K562 (cell line): Measurements from ENCODE around the gene KISS1. TPM values are rescaled to one million over a fixed set of nuclear protein-coding genes. Genes with fewer than 3 reads are reported as not detected.
A peak's percentile ranks its signal among the peaks of the same experiment; 100 is the strongest.

Source experiments
- ATAC-seq: fragments of 200-7000 bp; cut with Tn5 transposase; 3 replicates; pipeline ENCODE4 v1.9.1; 2020; ENCODE audit warnings: moderate library complexity
- BruUV-seq: library from RNA; stranded (reverse); fragments of 400-500 nt; replicated peaks from 2 replicates; lab custom pipeline; 2021; lab: Mats Ljungman, UMichigan
- CTCF ChIA-PET: fragments of 300-600 bp; formaldehyde crosslinking; extraction: SDS; loops from one replicate; lab custom pipeline; 2021; ENCODE audit warnings: low intra/inter-chr PET ratio; lab: Yijun Ruan, JAX
- POLR2A ChIA-PET: fragments of 300-600, 350-650 bp; sonication (Branson Sonifier 250); formaldehyde crosslinking; extraction: SDS; loops from one replicate; lab custom pipeline; 2021; ENCODE audit warnings: antibody characterized with exemption, inconsistent platforms; lab: Yijun Ruan, JAX
- DNase-seq, 4 experiments: peaks; one replicate each; pipeline versions ENCODE4 v3.0.0 to v3.0.0-alpha.2; 2011 to 2018; ENCODE audit warnings: low spot score in 3 of 4, mixed read lengths in 3 of 4; ENCODE audit errors: extremely low read depth in 1 of 4
- FAIRE-seq: peaks from 2 replicates; lab custom pipeline; 2011; peaks lifted over from hg19 to GRCh38; lab: Jason Lieb, UNC
- H2AFZ ChIP-seq: 2 replicates; pipeline ENCODE4 v1.6.0; 2011; ENCODE audit warnings: low read depth, low read length, control low read depth, inconsistent platforms
- H3K27ac ChIP-seq: fragments of 200-600 bp; 3 replicates; pipeline ENCODE4 v1.8.0; 2011; ENCODE audit warnings: low read depth, mild to moderate bottlenecking, control low read depth, inconsistent platforms, low read length, moderate library complexity, mixed read lengths; ENCODE audit errors: extremely low read depth
- H3K27me3 ChIP-seq, 2 experiments: fragments of 300-600 bp in 1 of 2; 2 replicates in 1 of 2; 3 replicates in 1 of 2; pipeline versions ENCODE4 v1.6.0 to v1.8.0; 2011; ENCODE audit warnings: inconsistent platforms in 2 of 2, low read length in 2 of 2, mild to moderate bottlenecking in 1 of 2, mixed read lengths in 1 of 2, moderate library complexity in 1 of 2; ENCODE audit not compliant: control insufficient read depth in 2 of 2, insufficient read depth in 2 of 2
- H3K36me3 ChIP-seq: fragments of 300-600 bp; 3 replicates; pipeline ENCODE4 v1.8.0; 2011; ENCODE audit warnings: mild to moderate bottlenecking, low read length, inconsistent platforms; ENCODE audit not compliant: control insufficient read depth, insufficient read depth
- H3K4me1 ChIP-seq, 2 experiments: fragments of 200-600 bp in 1 of 2; replicated peaks in 1 of 2; 2 replicates in 1 of 2; 3 replicates in 1 of 2; pipeline versions ENCODE4 v1.5.1 to v1.8.0; 2011; ENCODE audit warnings: inconsistent platforms in 2 of 2, low read length in 2 of 2, mild to moderate bottlenecking in 1 of 2, mixed read lengths in 1 of 2, moderate library complexity in 1 of 2; ENCODE audit not compliant: control insufficient read depth in 2 of 2, insufficient read depth in 2 of 2
- H3K4me2 ChIP-seq: 2 replicates; pipeline ENCODE4 v1.6.1; 2011; ENCODE audit warnings: low read length, control low read depth, inconsistent platforms, mixed read lengths; ENCODE audit not compliant: insufficient read depth
- H3K4me3 ChIP-seq: fragments of 200-600 bp; sonication (generic), shearing (Covaris generic); 2 replicates; pipeline ENCODE4 v1.5.1; 2016; ENCODE audit warnings: control low read depth, inconsistent platforms
- H3K79me2 ChIP-seq: fragments of 200-600 bp; 3 replicates; pipeline ENCODE4 v1.8.0; 2011; ENCODE audit warnings: low read length, inconsistent platforms; ENCODE audit not compliant: control insufficient read depth, insufficient read depth
- H3K9ac ChIP-seq, 2 experiments: 2 replicates each; pipeline versions ENCODE4 v1.6.0 to v1.6.1; 2011; ENCODE audit warnings: low read depth in 2 of 2, low read length in 2 of 2, control low read depth in 1 of 2, inconsistent platforms in 1 of 2, mild to moderate bottlenecking in 1 of 2, mixed read lengths in 1 of 2; ENCODE audit not compliant: insufficient read depth in 1 of 2
- H3K9me1 ChIP-seq: one replicate; pipeline ENCODE4 v1.6.0; 2011; ENCODE audit warnings: inconsistent platforms, mild to moderate bottlenecking, low read length, moderate library complexity; ENCODE audit not compliant: control insufficient read depth, insufficient read depth
- H3K9me3 ChIP-seq: replicated peaks from 2 replicates; pipeline ENCODE4 v1.5.1; 2011; ENCODE audit warnings: low read depth, low read length, inconsistent platforms; ENCODE audit not compliant: control insufficient read depth, insufficient read depth
- H4K20me1 ChIP-seq: replicated peaks from 2 replicates; pipeline ENCODE4 v1.6.1; 2011; ENCODE audit warnings: low read length, inconsistent platforms, mixed read lengths; ENCODE audit not compliant: control insufficient read depth, insufficient read depth
- IRF2 ChIP-seq: sonication (generic); formaldehyde crosslinking; IDR thresholded peaks from 2 replicates; pipeline ENCODE4 v1.8.1; 2022; ENCODE audit warnings: mild to moderate bottlenecking, missing genetic modification reagents
- NR3C1 ChIP-seq: sonication (generic); formaldehyde crosslinking; IDR thresholded peaks from 2 replicates; pipeline ENCODE4 v1.8.1; 2022; ENCODE audit warnings: missing genetic modification reagents
- RAD51 ChIP-seq: fragments of 450-650 bp; IDR thresholded peaks from 2 replicates; pipeline ENCODE4 v1.7.1; 2016; ENCODE audit warnings: low read depth, mild to moderate bottlenecking, borderline replicate concordance
- RUNX1 ChIP-seq: sonication (generic); IDR thresholded peaks from 2 replicates; pipeline ENCODE4 v1.6.1; 2016; ENCODE audit warnings: antibody characterized with exemption, low read depth
- SIX5 ChIP-seq, 2 experiments: IDR thresholded peaks; 2 replicates each; pipeline ENCODE4 v1.6.1; 2011; ENCODE audit warnings: low read length in 2 of 2, borderline replicate concordance in 1 of 2, low read depth in 1 of 2, mild to moderate bottlenecking in 1 of 2, moderate library complexity in 1 of 2; ENCODE audit not compliant: insufficient read depth in 1 of 2
- TCF3 ChIP-seq: sonication (generic); formaldehyde crosslinking; IDR thresholded peaks from 2 replicates; pipeline ENCODE4 v1.4.0; 2020; ENCODE audit warnings: mild to moderate bottlenecking, missing genetic modification reagents
- ZSCAN29 ChIP-seq: fragments of 450-650 bp; IDR thresholded peaks from 2 replicates; pipeline ENCODE4 v1.6.1; 2017
- WGBS: fragments of 100-300 bp; shearing (Covaris generic); methylation state at CpG from one replicate; pipeline ENCODE4 v1.1.6; 2016; ENCODE audit warnings: low coverage, mixed read lengths; ENCODE audit not compliant: insufficient coverage; ENCODE audit errors: missing lambda C conversion rate; 5-methylcytosine and 5-hydroxymethylcytosine counted together
- in situ Hi-C: fragments of 300-500 bp; cut with MboI; formaldehyde crosslinking; loops from 4 replicates; pipeline ENCODE4 v1.15.0; 2018; ENCODE audit warnings: inconsistent platforms, mixed read lengths
- intact Hi-C: fragments of 100-400 bp; cut with micrococcal nuclease; formaldehyde crosslinking; loops from 2 replicates; pipeline ENCODE4 v1.14.2; 2022
- polyA plus RNA-seq, 8 experiments: library from polyadenylated mRNA; depleted of rRNA in 4 of 8; stranded (reverse) in 5 of 8; unstranded in 3 of 8; fragments of >200 nt; fragmentation: Nextera tagmentation in 2 of 8; fragmentation: Illumina TruSeq in 1 of 8; extraction: Ambion mirVana in 2 of 8; extraction: Trizol in 1 of 8; gene quantifications; 2 replicates each; pipeline versions ENCODE4 v1.2.1 to v1.2.3, GENCODE V29; 2011 to 2014; ENCODE audit warnings: inconsistent platforms in 1 of 8, missing spikeins in 1 of 8
- total RNA-seq, 7 experiments: library from RNA; depleted of rRNA in 6 of 7; stranded (reverse); fragments of >200 nt in 6 of 7; fragmentation: Illumina TruSeq in 2 of 7; extraction: Trizol in 2 of 7; gene quantifications; 2 replicates each; pipeline versions ENCODE4 v1.2.1 to v1.2.3, GENCODE V29; 2011 to 2021; ENCODE audit warnings: low replicate concordance in 1 of 7
- TF ChIP-seq, protein P1 (sequence below): fragments of 450-650 bp; formaldehyde crosslinking; IDR thresholded peaks from 2 replicates; pipeline ENCODE4 v1.4.0; 2020; ENCODE audit warnings: mild to moderate bottlenecking, mixed read lengths
- TF ChIP-seq, protein P2 (sequence below): fragments of 250-450 bp; sonication (Bioruptor Pico); IDR thresholded peaks from 2 replicates; pipeline ENCODE4 v1.4.0; 2020
- TF ChIP-seq, protein P3 (sequence below): sonication (generic); formaldehyde crosslinking; IDR thresholded peaks from 2 replicates; pipeline ENCODE4 v1.5.0; 2020; ENCODE audit warnings: missing genetic modification reagents
- TF ChIP-seq, protein P4 (sequence below): sonication (generic); formaldehyde crosslinking; IDR thresholded peaks from 2 replicates; pipeline ENCODE4 v1.8.1; 2023; ENCODE audit warnings: mild to moderate bottlenecking, missing genetic modification reagents

Gene KISS1
- total and polyA plus RNA-seq, 9 of the 15 experiments (the other 6 are each of a cell fraction or from before 2014, with no cell fraction given), result 0.31 TPM; not detected in 8

DNA sequence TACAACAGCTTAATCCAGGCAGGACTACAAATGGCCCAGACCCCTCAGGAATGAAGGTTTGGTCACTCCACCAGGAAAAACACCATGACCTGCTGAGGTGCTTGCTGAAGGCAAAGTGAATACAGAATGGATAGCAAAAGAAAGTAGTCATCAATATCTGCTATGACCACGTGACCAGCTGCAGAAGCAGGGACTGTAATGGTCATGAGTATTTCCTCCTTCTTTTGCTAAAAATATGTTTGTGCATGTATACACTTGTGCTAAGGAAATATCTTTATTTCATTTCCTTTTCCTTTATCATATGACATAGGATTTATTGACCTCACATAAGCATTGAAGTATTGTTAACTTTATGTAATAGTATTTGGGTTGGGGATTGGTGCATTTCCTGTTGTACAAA is 43.9 kb upstream of the KISS1 start:
- Histone ChIP-seq H2AFZ (no peak overlapping the region), H3K27ac (no peak overlapping the region), H3K79me2 (no peaks in the 10 kb centered on the region), H3K9me3 (no peaks in the 10 kb centered on the region), H3K27me3 (peaks cover 0 to 26% of the 10 kb centered on the region in 2 experiments; a peak in 2 of 5 replicates), H3K9me1 (no peaks in the 10 kb centered on the region), H3K4me2 (no peak overlapping the region), H3K4me3 (no peak overlapping the region), H4K20me1 (no peaks in the 10 kb centered on the region; the same call in 1 of the 2 replicates), H3K9ac (no peak overlapping the region), H3K4me1 (no peaks in the 10 kb centered on the region), H3K36me3 (no peaks in the 10 kb centered on the region)
- FAIRE-seq (no peak), DNase-seq (no peak), ATAC-seq (no peak)
- WGBS, result 0% methylated on average over 1 of the region's 1 CpG
- in situ Hi-C loops, result no loop called here
- CTCF ChIA-PET, result no interaction called here
- no peak for TF ChIP-seq IRF2 (CRISPR knock-in tag)
- peak; percentile 69 for TF ChIP-seq RAD51
- TF ChIP-seq, protein P1, sequence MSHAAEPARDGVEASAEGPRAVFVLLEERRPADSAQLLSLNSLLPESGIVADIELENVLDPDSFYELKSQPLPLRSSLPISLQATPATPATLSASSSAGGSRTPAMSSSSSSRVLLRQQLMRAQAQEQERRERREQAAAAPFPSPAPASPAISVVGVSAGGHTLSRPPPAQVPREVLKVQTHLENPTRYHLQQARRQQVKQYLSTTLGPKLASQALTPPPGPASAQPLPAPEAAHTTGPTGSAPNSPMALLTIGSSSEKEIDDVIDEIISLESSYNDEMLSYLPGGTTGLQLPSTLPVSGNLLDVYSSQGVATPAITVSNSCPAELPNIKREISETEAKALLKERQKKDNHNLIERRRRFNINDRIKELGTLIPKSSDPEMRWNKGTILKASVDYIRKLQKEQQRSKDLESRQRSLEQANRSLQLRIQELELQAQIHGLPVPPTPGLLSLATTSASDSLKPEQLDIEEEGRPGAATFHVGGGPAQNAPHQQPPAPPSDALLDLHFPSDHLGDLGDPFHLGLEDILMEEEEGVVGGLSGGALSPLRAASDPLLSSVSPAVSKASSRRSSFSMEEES (CRISPR knock-in tag), result peak; percentile 77
- TF ChIP-seq, protein P2, sequence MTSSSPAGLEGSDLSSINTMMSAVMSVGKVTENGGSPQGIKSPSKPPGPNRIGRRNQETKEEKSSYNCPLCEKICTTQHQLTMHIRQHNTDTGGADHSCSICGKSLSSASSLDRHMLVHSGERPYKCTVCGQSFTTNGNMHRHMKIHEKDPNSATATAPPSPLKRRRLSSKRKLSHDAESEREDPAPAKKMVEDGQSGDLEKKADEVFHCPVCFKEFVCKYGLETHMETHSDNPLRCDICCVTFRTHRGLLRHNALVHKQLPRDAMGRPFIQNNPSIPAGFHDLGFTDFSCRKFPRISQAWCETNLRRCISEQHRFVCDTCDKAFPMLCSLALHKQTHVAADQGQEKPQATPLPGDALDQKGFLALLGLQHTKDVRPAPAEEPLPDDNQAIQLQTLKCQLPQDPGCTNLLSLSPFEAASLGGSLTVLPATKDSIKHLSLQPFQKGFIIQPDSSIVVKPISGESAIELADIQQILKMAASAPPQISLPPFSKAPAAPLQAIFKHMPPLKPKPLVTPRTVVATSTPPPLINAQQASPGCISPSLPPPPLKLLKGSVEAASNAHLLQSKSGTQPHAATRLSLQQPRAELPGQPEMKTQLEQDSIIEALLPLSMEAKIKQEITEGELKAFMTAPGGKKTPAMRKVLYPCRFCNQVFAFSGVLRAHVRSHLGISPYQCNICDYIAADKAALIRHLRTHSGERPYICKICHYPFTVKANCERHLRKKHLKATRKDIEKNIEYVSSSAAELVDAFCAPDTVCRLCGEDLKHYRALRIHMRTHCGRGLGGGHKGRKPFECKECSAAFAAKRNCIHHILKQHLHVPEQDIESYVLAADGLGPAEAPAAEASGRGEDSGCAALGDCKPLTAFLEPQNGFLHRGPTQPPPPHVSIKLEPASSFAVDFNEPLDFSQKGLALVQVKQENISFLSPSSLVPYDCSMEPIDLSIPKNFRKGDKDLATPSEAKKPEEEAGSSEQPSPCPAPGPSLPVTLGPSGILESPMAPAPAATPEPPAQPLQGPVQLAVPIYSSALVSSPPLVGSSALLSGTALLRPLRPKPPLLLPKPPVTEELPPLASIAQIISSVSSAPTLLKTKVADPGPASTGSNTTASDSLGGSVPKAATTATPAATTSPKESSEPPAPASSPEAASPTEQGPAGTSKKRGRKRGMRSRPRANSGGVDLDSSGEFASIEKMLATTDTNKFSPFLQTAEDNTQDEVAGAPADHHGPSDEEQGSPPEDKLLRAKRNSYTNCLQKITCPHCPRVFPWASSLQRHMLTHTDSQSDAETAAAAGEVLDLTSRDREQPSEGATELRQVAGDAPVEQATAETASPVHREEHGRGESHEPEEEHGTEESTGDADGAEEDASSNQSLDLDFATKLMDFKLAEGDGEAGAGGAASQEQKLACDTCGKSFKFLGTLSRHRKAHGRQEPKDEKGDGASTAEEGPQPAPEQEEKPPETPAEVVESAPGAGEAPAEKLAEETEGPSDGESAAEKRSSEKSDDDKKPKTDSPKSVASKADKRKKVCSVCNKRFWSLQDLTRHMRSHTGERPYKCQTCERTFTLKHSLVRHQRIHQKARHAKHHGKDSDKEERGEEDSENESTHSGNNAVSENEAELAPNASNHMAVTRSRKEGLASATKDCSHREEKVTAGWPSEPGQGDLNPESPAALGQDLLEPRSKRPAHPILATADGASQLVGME, result no peak
- no peak for TF ChIP-seq ZSCAN29
- no peak for TF ChIP-seq SIX5 (IDR thresholded peaks at IDR 0.05; ENCODE audit: borderline replicate concordance in 1 of 2, insufficient read depth in 1 of 2, low read depth in 1 of 2, low read length in 2 of 2)
- TF ChIP-seq TCF3 (CRISPR knock-in tag), result no peak
- TF ChIP-seq, protein P3, sequence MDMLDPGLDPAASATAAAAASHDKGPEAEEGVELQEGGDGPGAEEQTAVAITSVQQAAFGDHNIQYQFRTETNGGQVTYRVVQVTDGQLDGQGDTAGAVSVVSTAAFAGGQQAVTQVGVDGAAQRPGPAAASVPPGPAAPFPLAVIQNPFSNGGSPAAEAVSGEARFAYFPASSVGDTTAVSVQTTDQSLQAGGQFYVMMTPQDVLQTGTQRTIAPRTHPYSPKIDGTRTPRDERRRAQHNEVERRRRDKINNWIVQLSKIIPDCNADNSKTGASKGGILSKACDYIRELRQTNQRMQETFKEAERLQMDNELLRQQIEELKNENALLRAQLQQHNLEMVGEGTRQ (CRISPR knock-in tag), result peak; percentile 46; the same call in 1 of the 2 replicates
- TF ChIP-seq NR3C1 (CRISPR knock-in tag), result no peak
- TF ChIP-seq, protein P4, sequence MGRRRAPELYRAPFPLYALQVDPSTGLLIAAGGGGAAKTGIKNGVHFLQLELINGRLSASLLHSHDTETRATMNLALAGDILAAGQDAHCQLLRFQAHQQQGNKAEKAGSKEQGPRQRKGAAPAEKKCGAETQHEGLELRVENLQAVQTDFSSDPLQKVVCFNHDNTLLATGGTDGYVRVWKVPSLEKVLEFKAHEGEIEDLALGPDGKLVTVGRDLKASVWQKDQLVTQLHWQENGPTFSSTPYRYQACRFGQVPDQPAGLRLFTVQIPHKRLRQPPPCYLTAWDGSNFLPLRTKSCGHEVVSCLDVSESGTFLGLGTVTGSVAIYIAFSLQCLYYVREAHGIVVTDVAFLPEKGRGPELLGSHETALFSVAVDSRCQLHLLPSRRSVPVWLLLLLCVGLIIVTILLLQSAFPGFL (CRISPR knock-in tag), result no peak
- TF ChIP-seq RUNX1, result no peak
- POLR2A ChIA-PET, result no interaction called here
- BruUV-seq, result no TSS peak
- intact Hi-C loops, result no loop called here
